Endothelial cell (in vitro differentiated cells): ENCODE measurements around the gene NCK2. TPM values are rescaled to one million over a fixed set of nuclear protein-coding genes. Genes with fewer than 3 reads are reported as not detected.
A peak's percentile ranks its signal among the peaks of the same experiment; 100 is the strongest.

Experiments
- DNase-seq: peaks from one replicate; pipeline ENCODE4 v3.0.0; 2021; ENCODE audit warnings: low spot score
- H3K27ac Mint-ChIP-seq: one replicate; pipeline ENCODE4 v1.8.0; 2021; ENCODE audit warnings: mixed read lengths, inconsistent platforms; ENCODE audit not compliant: unreplicated experiment
- H3K27me3 Mint-ChIP-seq: one replicate; pipeline ENCODE4 v1.8.0; 2021; ENCODE audit warnings: mild to moderate bottlenecking, moderate library complexity, mixed read lengths, inconsistent platforms; ENCODE audit not compliant: unreplicated experiment
- H3K36me3 Mint-ChIP-seq: one replicate; pipeline ENCODE4 v1.8.0; 2021; ENCODE audit warnings: mild to moderate bottlenecking, low read depth, mixed read lengths, inconsistent platforms; ENCODE audit not compliant: unreplicated experiment
- H3K4me1 Mint-ChIP-seq: one replicate; pipeline ENCODE4 v1.8.0; 2021; ENCODE audit warnings: mild to moderate bottlenecking, mixed read lengths, inconsistent platforms; ENCODE audit not compliant: unreplicated experiment
- H3K4me3 Mint-ChIP-seq: one replicate; pipeline ENCODE4 v1.8.0; 2021; ENCODE audit warnings: mild to moderate bottlenecking, mixed read lengths, inconsistent platforms; ENCODE audit not compliant: unreplicated experiment
- H3K9me3 Mint-ChIP-seq: one replicate; pipeline ENCODE4 v1.8.0; 2021; ENCODE audit warnings: mixed read lengths, inconsistent platforms; ENCODE audit not compliant: unreplicated experiment
- long read RNA-seq: library from polyadenylated mRNA; unstranded; transcript quantifications from one replicate; pipeline ENCODE4 v2.0.0, GENCODE V29; 2020; ENCODE audit not compliant: unreplicated experiment
- total RNA-seq: library from RNA; stranded (reverse); fragmentation: NEBNext Ultra II Directional; extraction: Animal tissue kit (Norgen Biotek cat#: 25700); gene quantifications from one replicate; pipeline ENCODE4 v1.2.1, GENCODE V29; 2021; ENCODE audit not compliant: unreplicated experiment
- TF ChIP-seq, protein P1 (sequence below): fragments of 200-600 bp; sonication (generic); IDR thresholded peaks from one replicate; pipeline ENCODE4 v1.5.0; 2021; ENCODE audit warnings: antibody characterized with exemption; ENCODE audit not compliant: unreplicated experiment

The NCK2 gene
- 93.7 TPM for total RNA-seq
- long read RNA-seq, partial matches to known transcripts = 1 of 5 reads
- long read RNA-seq, other reads (novel, unspliced or antisense) = 2 of 5 reads

DNA sequence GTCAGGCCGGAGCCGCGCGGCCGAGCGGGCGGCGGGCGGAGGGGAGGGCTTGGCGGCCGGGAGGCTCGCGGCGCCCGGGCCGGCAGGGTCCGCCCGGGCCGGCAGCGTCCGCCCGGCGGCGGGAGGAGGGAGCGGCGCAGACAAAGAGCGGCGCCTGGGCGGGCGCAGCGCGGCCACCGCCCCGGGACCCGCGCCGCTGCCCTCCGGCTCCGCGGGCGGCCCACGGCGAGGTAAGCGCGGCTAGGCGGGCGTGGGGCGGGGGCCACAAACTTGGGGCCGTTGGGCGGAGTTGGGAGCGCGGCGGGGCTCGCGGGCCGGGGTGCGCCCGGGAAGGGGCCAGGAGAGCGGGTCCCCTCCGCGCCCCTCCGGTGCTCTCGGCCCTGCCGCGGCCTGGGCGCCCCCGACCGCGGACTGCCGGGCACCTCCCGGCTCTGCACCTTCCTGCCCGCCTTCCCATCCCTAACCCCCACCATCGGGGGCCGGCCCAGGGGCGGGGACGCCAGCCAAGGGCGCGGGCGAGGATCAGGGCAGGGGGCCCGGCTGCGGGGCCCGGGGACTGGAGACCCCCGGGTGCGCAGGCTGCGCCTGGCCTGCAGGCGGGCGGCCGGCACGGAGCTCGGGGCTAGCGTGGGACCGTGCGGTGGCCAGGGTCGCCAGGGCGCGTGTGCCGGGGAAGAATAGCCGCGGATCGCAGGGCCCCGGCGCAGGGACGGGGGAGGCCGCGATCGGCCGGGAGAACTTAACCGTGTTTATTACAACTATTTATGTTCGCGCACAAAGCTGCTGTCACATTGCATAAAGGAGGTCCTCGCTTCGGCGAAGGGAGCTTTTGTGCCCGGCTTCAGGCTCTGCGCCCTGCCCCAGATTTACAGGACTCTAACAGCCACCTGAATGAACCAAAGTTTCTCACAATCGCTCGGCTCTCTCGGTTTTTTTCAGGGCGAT, at the start of gene NCK2:
TSS of gene NCK2 (plus strand) at position 4 of the 945 bp plus-strand sequence. CDS start 110,152 bp downstream, outside the sequence.
- H3K4me3 Mint-ChIP-seq = peak within 1 kb of the TSS; percentile 97

DNA sequence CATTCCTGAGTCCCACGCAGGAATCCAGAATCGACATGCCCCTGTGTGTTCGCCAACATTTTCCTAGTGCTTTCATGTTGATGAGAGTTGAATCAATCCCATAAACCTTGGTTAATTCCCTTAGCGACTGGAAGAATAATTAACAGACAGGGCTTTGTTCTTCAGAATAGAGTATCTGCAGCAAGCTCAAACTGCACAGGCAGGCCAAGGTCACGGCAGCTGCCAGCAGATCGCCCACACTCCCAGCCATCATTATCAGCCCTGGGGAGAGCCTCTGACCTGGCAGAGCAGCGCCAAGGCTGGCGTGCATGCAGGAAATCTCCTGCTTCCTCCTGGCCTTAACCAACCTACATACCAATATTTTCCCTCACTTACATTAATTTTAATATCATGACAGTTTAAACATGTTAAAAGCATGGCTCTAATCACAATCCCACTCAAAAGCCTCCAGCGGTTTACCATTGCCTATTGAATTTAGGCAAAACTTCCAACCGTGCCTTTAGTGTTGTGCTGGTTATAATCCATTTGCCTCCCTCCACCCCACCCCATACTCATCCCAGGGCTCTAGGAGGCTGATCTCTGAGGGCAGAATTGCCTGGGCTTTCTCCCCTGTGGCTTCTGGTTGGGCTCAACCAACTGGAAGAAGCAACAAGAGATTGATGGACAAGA, 46.8 kb upstream of the NCK2 start:
- Mint-ChIP-seq H3K9me3 (no peaks in the 10 kb centered on the region), H3K36me3 (no peaks in the 10 kb centered on the region), H3K27me3 (peaks cover 3% of the 10 kb centered on the region), H3K27ac (no peak overlapping the region), H3K4me3 (no peak overlapping the region), H3K4me1 (no peaks in the 10 kb centered on the region)
- DNase-seq = no peak
- TF ChIP-seq, protein P1, sequence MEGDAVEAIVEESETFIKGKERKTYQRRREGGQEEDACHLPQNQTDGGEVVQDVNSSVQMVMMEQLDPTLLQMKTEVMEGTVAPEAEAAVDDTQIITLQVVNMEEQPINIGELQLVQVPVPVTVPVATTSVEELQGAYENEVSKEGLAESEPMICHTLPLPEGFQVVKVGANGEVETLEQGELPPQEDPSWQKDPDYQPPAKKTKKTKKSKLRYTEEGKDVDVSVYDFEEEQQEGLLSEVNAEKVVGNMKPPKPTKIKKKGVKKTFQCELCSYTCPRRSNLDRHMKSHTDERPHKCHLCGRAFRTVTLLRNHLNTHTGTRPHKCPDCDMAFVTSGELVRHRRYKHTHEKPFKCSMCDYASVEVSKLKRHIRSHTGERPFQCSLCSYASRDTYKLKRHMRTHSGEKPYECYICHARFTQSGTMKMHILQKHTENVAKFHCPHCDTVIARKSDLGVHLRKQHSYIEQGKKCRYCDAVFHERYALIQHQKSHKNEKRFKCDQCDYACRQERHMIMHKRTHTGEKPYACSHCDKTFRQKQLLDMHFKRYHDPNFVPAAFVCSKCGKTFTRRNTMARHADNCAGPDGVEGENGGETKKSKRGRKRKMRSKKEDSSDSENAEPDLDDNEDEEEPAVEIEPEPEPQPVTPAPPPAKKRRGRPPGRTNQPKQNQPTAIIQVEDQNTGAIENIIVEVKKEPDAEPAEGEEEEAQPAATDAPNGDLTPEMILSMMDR = no peak

More for the DNA sequence above, at the start of gene NCK2:
- peak; percentile 53 for DNase-seq
- Mint-ChIP-seq H3K36me3 (peaks cover 14% of the 10 kb centered on the region), H3K27me3 (peaks cover 11% of the 10 kb centered on the region), H3K27ac (peak within 1 kb of the TSS; percentile 96), H3K4me1 (peaks cover 73% of the 10 kb centered on the region), H3K9me3 (no peaks in the 10 kb centered on the region)
- TF ChIP-seq, protein P1 = no peak

DNA sequence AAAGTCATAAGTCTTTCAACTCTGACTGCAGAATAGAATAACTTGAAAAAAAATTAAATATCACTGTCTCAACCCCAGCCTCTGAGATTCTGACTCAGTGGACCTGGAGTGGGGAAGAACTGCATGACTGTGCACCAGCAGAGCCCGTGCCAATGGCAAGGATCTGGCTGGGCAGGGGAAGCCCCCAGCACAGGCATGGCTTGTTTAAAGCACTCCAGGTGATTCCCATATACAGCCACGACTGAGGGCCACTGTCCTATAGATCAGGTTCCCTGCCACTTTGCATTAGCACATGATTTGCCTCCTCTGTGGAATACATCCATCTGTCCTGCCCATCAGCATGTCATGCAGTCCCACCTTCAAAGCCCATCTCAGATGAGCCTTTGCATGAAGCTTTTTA, 45.9 kb upstream of the NCK2 start:
- Mint-ChIP-seq H3K4me1 (no peaks in the 10 kb centered on the region), H3K27me3 (peaks cover 3% of the 10 kb centered on the region), H3K36me3 (no peaks in the 10 kb centered on the region), H3K27ac (no peak overlapping the region), H3K4me3 (no peak overlapping the region), H3K9me3 (no peaks in the 10 kb centered on the region)
- TF ChIP-seq, protein P1 = no peak
- DNase-seq = no peak

DNA sequence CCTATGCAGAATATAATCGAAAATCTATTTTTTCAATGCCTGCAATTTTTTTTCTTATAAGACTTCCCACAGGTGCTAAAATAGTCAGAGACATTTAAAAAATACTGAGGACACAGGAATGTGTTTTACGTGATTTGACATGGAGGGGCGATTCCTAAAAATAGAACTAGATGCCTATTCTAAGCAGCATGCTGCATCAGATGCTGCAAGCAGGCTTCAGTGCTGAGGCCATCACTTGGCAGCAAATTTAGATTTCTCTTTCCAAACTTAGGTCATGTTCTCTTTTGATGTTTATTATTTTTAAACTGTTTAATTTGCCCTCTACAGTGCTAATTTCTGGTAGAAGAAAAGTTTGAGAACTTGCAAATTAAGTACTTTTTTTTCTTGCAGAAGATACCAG, 43.7 kb upstream of the NCK2 start:
- no peak overlapping the region for H3K27ac Mint-ChIP-seq
- no peaks in the 10 kb centered on the region for H3K36me3 Mint-ChIP-seq
- H3K4me1 Mint-ChIP-seq = no peaks in the 10 kb centered on the region
- TF ChIP-seq, protein P1 = no peak
- H3K9me3 Mint-ChIP-seq = no peaks in the 10 kb centered on the region
- peaks cover 3% of the 10 kb centered on the region for H3K27me3 Mint-ChIP-seq
- no peak for DNase-seq
- H3K4me3 Mint-ChIP-seq = no peak overlapping the region
